Ascending aorta (tissue), 2 donors: Measurements from ENCODE around the gene SLC12A3. TPM values are rescaled to one million over a fixed set of nuclear protein-coding genes. Genes with fewer than 3 reads are reported as not detected.

Experiments used
- DNase-seq, 2 donors: peaks; one replicate each; pipeline ENCODE4 v3.0.0-alpha.2; 2019; ENCODE audit warnings: low spot score in 2 of 2
- H3K27ac ChIP-seq, 2 donors: fragments of 200-600 bp; sonication (generic); one replicate each; pipeline ENCODE4 v1.5.1; 2016 to 2017; ENCODE audit warnings: mild to moderate bottlenecking in 1 of 2
- H3K27me3 ChIP-seq: fragments of 200-600 bp; sonication (generic); one replicate; pipeline ENCODE4 v1.5.1; 2017
- H3K36me3 ChIP-seq, 2 donors: fragments of 200-600 bp; sonication (generic); one replicate each; pipeline ENCODE4 v1.5.1; 2016
- H3K4me1 ChIP-seq, 2 donors: fragments of 200-600 bp; sonication (generic); one replicate each; pipeline ENCODE4 v1.5.1; 2016 to 2017; ENCODE audit warnings: mild to moderate bottlenecking in 1 of 2
- H3K4me3 ChIP-seq, 2 donors: fragments of 200-600 bp; sonication (generic); one replicate each; pipeline ENCODE4 v1.5.1; 2016 to 2017; ENCODE audit warnings: mild to moderate bottlenecking in 1 of 2
- H3K9me3 ChIP-seq, 2 donors: fragments of 200-600 bp; sonication (generic); one replicate each; pipeline ENCODE4 v1.5.1; 2016
- CTCF ChIP-seq, 3 experiments: fragments of 200-600 bp in 2 of 3; fragments of 450-650 bp in 1 of 3; sonication (generic) in 2 of 3; IDR thresholded peaks; one replicate each; pipeline ENCODE4 v1.5.1; 2016 to 2019; ENCODE audit warnings: antibody characterized with exemption in 3 of 3, mild to moderate bottlenecking in 1 of 3, moderate library complexity in 1 of 3
- intact Hi-C: fragments of 100-400 bp; cut with DNase I; formaldehyde crosslinking; loops from one replicate; pipeline ENCODE4 v1.15.1; 2023
- total RNA-seq: library from RNA; depleted of rRNA; stranded (reverse); fragments of >200 nt; gene quantifications from one replicate; pipeline ENCODE4 v1.1.0, GENCODE V29; 2016

SLC12A3 gene
- total RNA-seq, 1 donor from 2014 or later = not detected

DNA sequence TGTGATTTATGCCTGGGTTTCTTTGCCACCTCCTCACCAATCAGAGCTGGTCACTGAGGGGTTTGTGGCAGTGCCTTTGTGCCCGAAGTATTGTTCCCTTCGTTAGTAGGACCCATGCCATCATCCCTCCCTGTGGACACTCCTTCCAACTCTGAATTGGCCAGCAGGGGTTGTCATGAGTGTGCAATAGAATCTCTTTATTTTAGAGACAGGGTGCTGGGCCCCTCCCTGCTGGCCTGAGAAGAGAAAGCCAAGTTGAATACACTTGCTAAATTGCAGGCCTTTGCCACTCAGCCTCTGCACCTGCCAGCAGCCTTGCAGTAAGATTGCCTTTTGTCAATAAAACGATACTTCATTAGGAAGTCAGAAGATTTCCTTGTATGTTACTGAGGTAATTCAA lies 40.7 kb upstream of the SLC12A3 start:
- DNase-seq = no peak
- peaks cover 3 to 55% of the 10 kb centered on the region in 2 donors for H3K36me3 ChIP-seq
- no peak overlapping the region for H3K27ac ChIP-seq
- no peaks in the 10 kb centered on the region for H3K27me3 ChIP-seq
- no peaks in the 10 kb centered on the region for H3K4me1 ChIP-seq
- no peak for TF ChIP-seq CTCF (IDR thresholded peaks at IDR 0.05)
- no peak overlapping the region for H3K4me3 ChIP-seq
- H3K9me3 ChIP-seq = no peaks in the 10 kb centered on the region
- intact Hi-C loops = no loop called here

DNA sequence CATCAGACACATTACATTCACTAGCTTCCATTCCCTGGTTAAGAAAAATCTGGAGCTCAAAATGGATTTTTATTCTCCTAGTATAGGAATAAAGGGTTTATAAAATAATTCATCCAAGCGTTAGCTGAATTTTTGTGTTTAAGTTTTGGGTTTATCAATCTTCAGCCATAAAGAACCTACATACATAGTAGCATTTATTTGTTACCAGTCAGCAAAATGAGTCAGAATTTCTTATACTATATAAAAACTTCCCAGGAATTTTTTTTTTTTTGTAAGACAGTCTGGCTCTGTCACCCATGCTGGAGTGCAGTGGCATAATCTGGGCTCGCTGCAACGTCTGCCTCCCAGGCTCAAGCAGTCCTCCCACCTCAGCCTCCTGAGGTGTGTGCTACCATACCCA lies 40.2 kb upstream of the SLC12A3 start:
- H3K9me3 ChIP-seq = no peaks in the 10 kb centered on the region
- H3K27ac ChIP-seq = no peak overlapping the region
- DNase-seq = no peak
- no peak overlapping the region for H3K4me3 ChIP-seq
- H3K4me1 ChIP-seq = no peaks in the 10 kb centered on the region
- intact Hi-C loops = no loop called here
- no peak for TF ChIP-seq CTCF (IDR thresholded peaks at IDR 0.05)
- no peaks in the 10 kb centered on the region for H3K27me3 ChIP-seq
- H3K36me3 ChIP-seq = peaks cover 3 to 50% of the 10 kb centered on the region in 2 donors

DNA sequence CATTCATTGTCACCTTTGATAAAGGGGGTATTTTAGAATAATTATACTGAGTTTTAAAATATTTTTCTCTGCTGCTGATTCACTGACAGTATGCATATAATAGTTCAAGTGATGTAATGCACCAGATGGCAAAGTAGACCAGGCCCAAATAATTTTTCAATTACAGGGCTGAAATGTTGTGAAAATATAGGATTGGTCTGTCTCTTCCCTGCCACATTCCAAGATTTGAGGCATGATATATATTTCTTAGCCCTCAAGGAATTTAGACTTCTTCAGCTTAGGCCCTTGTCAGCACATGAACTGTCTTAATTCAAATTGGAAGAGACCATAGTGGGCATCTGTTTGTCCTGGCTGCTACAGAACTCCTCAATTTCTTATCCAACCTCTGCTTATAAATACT lies 39.2 kb upstream of the SLC12A3 start:
- no peak for TF ChIP-seq CTCF (IDR thresholded peaks at IDR 0.05)
- no peaks in the 10 kb centered on the region for H3K9me3 ChIP-seq
- H3K27ac ChIP-seq = no peak overlapping the region
- no peaks in the 10 kb centered on the region for H3K4me1 ChIP-seq
- no peaks in the 10 kb centered on the region for H3K27me3 ChIP-seq
- no peak for DNase-seq
- H3K4me3 ChIP-seq = no peak overlapping the region
- intact Hi-C loops = no loop called here
- H3K36me3 ChIP-seq = peaks cover 7 to 47% of the 10 kb centered on the region in 2 donors

GRCh38 chr16:56828647-56829046 lies 36.4 kb upstream of the SLC12A3 start:
- Histone ChIP-seq H3K4me1 (no peaks in the 10 kb centered on the region), H3K4me3 (no peak overlapping the region), H3K9me3 (no peaks in the 10 kb centered on the region), H3K36me3 (peaks cover 21 to 46% of the 10 kb centered on the region in 2 donors), H3K27ac (no peak overlapping the region), H3K27me3 (no peaks in the 10 kb centered on the region)
- TF ChIP-seq CTCF (IDR thresholded peaks at IDR 0.05) = no peak
- no peak for DNase-seq
- intact Hi-C loops = no loop called here

- H3K9me3 ChIP-seq = no peaks in the 10 kb centered on the region
- DNase-seq = no peak
- H3K4me1 ChIP-seq = no peaks in the 10 kb centered on the region
- H3K27me3 ChIP-seq = no peaks in the 10 kb centered on the region
- intact Hi-C loops = no loop called here
- no peak overlapping the region for H3K27ac ChIP-seq
- no peak for TF ChIP-seq CTCF (IDR thresholded peaks at IDR 0.05)
- H3K4me3 ChIP-seq = no peak overlapping the region
- peaks cover 35 to 48% of the 10 kb centered on the region in 2 donors for H3K36me3 ChIP-seq
These were observed 34.3 kb upstream of the SLC12A3 start for GRCh38 chr16:56830669-56831068.

GRCh38 chr16:56832768-56833167 lies 32.2 kb upstream of the SLC12A3 start:
- intact Hi-C loops = no loop called here
- Histone ChIP-seq H3K36me3 (peaks cover 39 to 56% of the 10 kb centered on the region in 2 donors), H3K4me3 (no peak overlapping the region), H3K27me3 (no peaks in the 10 kb centered on the region), H3K27ac (no peak overlapping the region), H3K9me3 (no peaks in the 10 kb centered on the region), H3K4me1 (no peaks in the 10 kb centered on the region)
- TF ChIP-seq CTCF (IDR thresholded peaks at IDR 0.05) = no peak
- DNase-seq = no peak
